Type B pancreatic cell (in vitro differentiated cells): ENCODE results near the gene ADM2. TPM values are rescaled to one million over a fixed set of nuclear protein-coding genes. Genes with fewer than 3 reads are reported as not detected.

Experiments
- DNase-seq: peaks from one replicate; pipeline ENCODE4 v3.0.0; 2021; ENCODE audit warnings: mixed read lengths; ENCODE audit not compliant: unreplicated experiment; ENCODE audit errors: extremely low spot score
- H3K27ac Mint-ChIP-seq: 2 replicates; pipeline ENCODE4 v1.8.0; 2021; ENCODE audit warnings: mild to moderate bottlenecking, mixed read lengths
- H3K27me3 Mint-ChIP-seq: 2 replicates; pipeline ENCODE4 v1.8.0; 2021; ENCODE audit warnings: mixed read lengths
- H3K36me3 Mint-ChIP-seq: 2 replicates; pipeline ENCODE4 v1.8.0; 2021; ENCODE audit warnings: mixed read lengths
- H3K4me1 Mint-ChIP-seq: one replicate; pipeline ENCODE4 v1.8.0; 2021; ENCODE audit warnings: mixed read lengths; ENCODE audit not compliant: unreplicated experiment
- H3K4me3 Mint-ChIP-seq: 2 replicates; pipeline ENCODE4 v1.8.0; 2021; ENCODE audit warnings: mild to moderate bottlenecking, mixed read lengths
- H3K9me3 Mint-ChIP-seq: 2 replicates; pipeline ENCODE4 v1.8.0; 2021; ENCODE audit warnings: mixed read lengths
- CTCF ChIP-seq: fragments of 200-600 bp; sonication (generic); conservative IDR thresholded peaks from 2 replicates; pipeline ENCODE4 v1.5.0; 2021; ENCODE audit warnings: antibody characterized with exemption, mild to moderate bottlenecking
- total RNA-seq: library from RNA; stranded (reverse); gene quantifications from 2 replicates; pipeline ENCODE4 v1.2.1, GENCODE V29; 2021; ENCODE audit warnings: low replicate concordance

ADM2 gene
- total RNA-seq, 1 donor from 2014 or later, result 2.6 TPM

DNA sequence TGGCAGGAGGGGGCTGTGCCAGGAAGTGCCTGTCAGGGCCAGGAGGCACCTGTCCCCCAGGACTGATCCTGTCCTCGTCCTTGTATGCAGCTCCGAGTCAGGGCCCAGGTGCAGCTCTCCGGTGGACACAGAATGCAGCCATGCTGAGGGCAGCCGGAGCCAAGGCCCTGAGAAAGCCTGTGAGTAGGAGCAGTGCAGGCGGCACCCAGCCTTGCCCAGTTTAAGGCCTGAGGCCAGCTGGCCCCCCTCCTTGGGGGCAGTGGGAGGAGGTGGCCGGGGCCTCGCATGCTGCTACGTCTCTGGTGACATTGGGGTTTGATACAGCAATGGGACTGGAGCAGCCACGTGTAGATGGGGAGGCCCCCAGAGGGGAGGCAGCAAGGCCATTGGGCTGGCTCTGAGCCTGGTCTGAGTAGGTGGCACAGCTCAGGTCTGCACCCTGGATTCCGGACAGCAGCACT lies 41.4 kb upstream of the ADM2 start:
- Mint-ChIP-seq H3K4me3 (no peak overlapping the region), H3K36me3 (no peaks in the 10 kb centered on the region), H3K27me3 (no peaks in the 10 kb centered on the region), H3K27ac (no peak overlapping the region), H3K9me3 (no peaks in the 10 kb centered on the region), H3K4me1 (no peaks in the 10 kb centered on the region)
- no peak for TF ChIP-seq CTCF
- no peak for DNase-seq

GRCh38 chr22:50440544-50441249 lies 40.6 kb upstream of the ADM2 start:
- H3K9me3 Mint-ChIP-seq, result no peaks in the 10 kb centered on the region
- no peak for TF ChIP-seq CTCF
- H3K4me1 Mint-ChIP-seq, result peaks cover 7% of the 10 kb centered on the region
- no peak for DNase-seq
- no peaks in the 10 kb centered on the region for H3K36me3 Mint-ChIP-seq
- no peak overlapping the region for H3K4me3 Mint-ChIP-seq
- H3K27me3 Mint-ChIP-seq, result no peaks in the 10 kb centered on the region
- H3K27ac Mint-ChIP-seq, result no peak overlapping the region

DNA sequence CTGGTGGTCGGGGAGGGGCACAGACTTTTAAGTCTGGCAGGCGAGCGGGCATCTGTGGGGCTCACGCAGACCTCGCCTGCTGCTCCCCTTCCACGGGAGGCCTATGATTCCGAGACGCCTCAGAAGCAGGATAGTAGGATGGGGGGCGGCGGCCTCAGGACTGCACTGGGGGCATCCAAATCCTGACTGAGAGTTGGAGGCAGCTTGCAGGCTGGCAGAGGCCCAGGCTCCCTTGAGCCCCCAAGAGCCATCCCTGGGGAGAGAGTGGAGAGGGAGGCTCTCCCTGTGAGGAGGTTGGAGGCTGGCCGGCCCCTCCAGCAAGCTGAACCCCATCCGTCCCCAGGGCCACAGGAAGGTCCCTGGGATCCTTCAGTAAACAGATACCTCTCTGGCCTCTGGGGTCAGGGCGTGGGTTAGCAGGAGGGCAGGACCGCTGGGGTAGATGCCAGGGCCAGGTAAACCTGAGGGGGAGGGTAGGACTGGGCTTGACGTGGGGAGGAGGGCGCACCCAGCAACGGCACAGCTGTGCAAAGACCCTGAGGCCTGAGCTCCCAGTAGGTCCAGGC lies 39.8 kb upstream of the ADM2 start:
- no peak overlapping the region for H3K27ac Mint-ChIP-seq

DNA sequence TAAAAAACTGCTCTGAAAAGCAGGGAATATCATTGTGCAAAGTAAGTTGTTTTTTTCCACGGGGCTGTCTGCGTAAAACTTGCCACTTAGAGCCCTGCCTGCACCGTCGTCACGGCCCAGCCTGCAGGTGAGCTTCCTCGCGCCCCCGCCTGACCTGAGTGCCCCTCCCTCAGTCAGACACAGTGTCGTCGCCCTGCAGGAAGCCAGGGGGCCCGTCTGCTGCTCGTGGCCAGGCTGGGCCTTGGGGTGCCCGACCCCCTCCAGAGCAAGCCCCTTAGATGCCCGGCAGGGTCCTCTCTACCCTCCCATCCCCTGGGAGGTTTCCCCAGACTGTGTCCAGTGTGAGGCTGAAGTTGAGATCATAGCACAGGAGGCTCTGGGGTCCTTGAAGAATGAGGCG lies 38.1 kb upstream of the ADM2 start:
- no peaks in the 10 kb centered on the region for H3K27me3 Mint-ChIP-seq
- H3K36me3 Mint-ChIP-seq, result no peaks in the 10 kb centered on the region
- no peaks in the 10 kb centered on the region for H3K9me3 Mint-ChIP-seq
- peak overlapping the region; percentile 81 for H3K27ac Mint-ChIP-seq
- TF ChIP-seq CTCF, result no peak
- peaks cover 9% of the 10 kb centered on the region for H3K4me1 Mint-ChIP-seq
- no peak for DNase-seq
- peak overlapping the region; percentile 51 for H3K4me3 Mint-ChIP-seq

More for the DNA sequence above, 39.8 kb upstream of the ADM2 start:
- no peak for TF ChIP-seq CTCF
- H3K4me1 Mint-ChIP-seq, result peaks cover 9% of the 10 kb centered on the region
- H3K4me3 Mint-ChIP-seq, result no peak overlapping the region
- no peaks in the 10 kb centered on the region for H3K9me3 Mint-ChIP-seq
- DNase-seq, result no peak
- no peaks in the 10 kb centered on the region for H3K27me3 Mint-ChIP-seq
- no peaks in the 10 kb centered on the region for H3K36me3 Mint-ChIP-seq

- H3K9me3 Mint-ChIP-seq, result no peaks in the 10 kb centered on the region
- H3K27ac Mint-ChIP-seq, result peak overlapping the region; percentile 81
- DNase-seq, result no peak
- H3K36me3 Mint-ChIP-seq, result peaks cover 5% of the 10 kb centered on the region
- H3K4me1 Mint-ChIP-seq, result peaks cover 9% of the 10 kb centered on the region
- no peaks in the 10 kb centered on the region for H3K27me3 Mint-ChIP-seq
- no peak overlapping the region for H3K4me3 Mint-ChIP-seq
- no peak for TF ChIP-seq CTCF
Observed at GRCh38 chr22:50443801-50444625, 37.3 kb upstream of the ADM2 start.
